ENCODE results near the gene C1QTNF8.

Gene C1QTNF8

DNA sequence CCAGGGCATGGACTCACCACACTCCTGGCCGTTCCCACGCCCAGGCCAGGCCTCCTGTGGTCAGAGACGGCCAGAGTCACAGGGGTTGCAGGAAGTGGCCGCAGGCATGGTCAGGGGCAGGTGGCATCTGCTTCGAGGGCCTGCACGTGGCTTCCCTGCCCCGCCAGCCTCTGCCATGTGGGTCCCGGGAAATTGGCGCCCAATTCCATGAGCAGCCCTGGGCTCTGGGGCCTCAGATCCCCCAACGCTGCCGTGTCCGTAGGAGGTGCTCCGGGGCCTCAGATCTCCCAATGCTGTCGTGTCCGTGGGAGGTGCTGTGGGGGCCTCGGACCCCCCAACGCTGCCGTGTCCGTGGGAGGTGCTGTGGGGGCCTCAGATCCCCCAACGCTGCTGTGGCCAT is 33.1 kb downstream of the C1QTNF8 start:
- Histone ChIP-seq H3K27ac (ENCODE audit: low read depth, low read length) (no peak overlapping the region), H3K9me3 (ENCODE audit: insufficient read depth, low read depth, low read length) (no peaks in the 10 kb centered on the region), H3K36me3 (ENCODE audit: insufficient read depth, low read length) (no peaks in the 10 kb centered on the region), H3K4me1 (ENCODE audit: insufficient read depth, low read length) (no peaks in the 10 kb centered on the region), H3K27me3 (ENCODE audit: insufficient read depth, low read length) (no peaks in the 10 kb centered on the region), H3K9ac (ENCODE audit: low read depth, low read length) (no peak overlapping the region), H3K4me3 (ENCODE audit: low read length) (no peak overlapping the region)
- 91% methylated on average over 20 of the region's 20 CpGs for WGBS

DNA sequence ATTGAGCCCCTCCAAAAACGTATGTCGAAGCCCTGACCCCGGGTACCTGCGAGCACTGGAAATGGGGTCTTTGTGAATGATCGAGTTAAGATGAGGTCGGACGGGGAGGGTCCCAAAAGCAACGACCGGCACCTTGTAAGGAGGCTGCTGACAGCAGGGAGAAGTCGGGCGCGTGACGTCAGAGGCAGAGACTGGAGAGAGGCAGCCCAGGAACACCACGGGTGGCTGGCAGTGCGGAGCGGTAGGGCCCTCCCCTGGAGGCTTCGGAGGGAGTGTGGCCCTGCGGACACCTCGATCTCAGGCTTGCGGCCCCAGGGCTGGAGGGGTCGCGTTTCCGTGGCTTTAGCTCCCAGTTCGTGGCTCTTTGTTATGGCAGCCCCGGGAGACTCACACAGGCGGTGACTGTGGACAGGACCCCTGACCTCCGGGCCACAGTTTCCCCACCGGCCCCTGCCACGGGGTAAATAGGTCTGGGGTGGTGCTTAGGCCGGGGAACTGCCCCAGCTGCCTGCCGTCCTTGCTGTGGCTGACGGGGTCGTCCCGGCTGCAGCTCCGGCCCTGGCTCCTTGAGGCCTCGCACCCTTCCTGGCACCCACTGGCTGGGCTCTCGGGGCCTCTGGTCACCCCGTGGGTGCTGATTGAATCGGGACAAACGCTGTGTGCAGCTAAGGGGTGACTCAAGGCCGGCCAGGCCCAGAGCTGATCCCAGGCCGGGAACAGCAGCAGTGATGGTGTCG is 34.1 kb downstream of the C1QTNF8 start:
- Histone ChIP-seq H3K36me3 (ENCODE audit: insufficient read depth, low read length) (no peaks in the 10 kb centered on the region), H3K4me3 (ENCODE audit: low read length) (no peak overlapping the region), H3K27me3 (ENCODE audit: insufficient read depth, low read length) (no peaks in the 10 kb centered on the region), H3K4me1 (ENCODE audit: insufficient read depth, low read length) (no peaks in the 10 kb centered on the region), H3K9ac (ENCODE audit: low read depth, low read length) (no peak overlapping the region), H3K9me3 (ENCODE audit: insufficient read depth, low read depth, low read length) (no peaks in the 10 kb centered on the region), H3K27ac (ENCODE audit: low read depth, low read length) (no peak overlapping the region)
- WGBS, result 94% methylated on average over 43 of the region's 43 CpGs

DNA sequence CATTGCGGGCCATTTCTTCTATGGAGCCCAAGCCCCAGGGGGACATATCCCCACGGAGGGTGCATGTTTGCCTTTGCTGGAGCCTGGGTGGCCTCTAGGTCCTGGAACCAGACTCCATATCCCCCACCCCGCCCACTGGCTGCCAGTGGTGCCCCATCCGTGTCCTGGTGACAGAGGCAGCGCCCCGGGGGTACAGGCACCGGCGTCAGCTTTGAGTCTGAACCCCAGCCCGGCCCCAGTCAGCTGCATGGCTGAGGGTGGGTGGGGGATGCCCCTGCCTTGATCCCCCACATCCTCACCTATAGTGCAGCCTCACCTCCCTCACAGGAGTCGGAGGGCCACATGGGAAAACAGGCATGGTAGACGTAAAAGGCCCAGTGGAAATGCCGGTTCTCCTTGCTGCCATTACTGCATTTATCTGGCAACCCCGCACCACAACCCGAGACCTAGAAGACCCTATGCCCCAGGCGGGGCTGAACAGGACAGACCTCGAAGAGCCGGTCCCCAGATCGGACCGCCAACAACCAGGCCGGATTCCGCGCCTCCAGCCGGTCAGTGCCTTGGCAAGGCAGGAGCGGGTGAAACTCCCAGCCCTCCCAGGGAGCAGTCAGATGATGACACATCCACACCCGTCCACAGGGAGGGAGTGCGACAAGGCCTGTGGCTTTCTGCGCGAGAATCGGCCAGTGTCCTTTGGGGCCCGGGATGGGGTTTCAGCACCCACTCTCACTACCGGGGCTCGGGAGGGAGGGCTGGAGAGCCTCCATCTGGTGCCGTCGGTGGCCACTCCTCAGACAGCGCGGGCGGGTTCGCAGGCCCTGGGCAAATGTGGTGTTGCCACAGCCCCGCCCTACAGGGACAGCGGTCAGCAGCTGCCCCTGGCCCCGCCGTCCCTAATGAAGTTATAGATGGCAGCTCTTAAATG is 35.4 kb downstream of the C1QTNF8 start:
- Histone ChIP-seq H3K27me3 (ENCODE audit: insufficient read depth, low read length) (no peaks in the 10 kb centered on the region), H3K4me1 (ENCODE audit: insufficient read depth, low read length) (no peaks in the 10 kb centered on the region), H3K9ac (ENCODE audit: low read depth, low read length) (no peak overlapping the region), H3K36me3 (ENCODE audit: insufficient read depth, low read length) (no peaks in the 10 kb centered on the region), H3K9me3 (ENCODE audit: insufficient read depth, low read depth, low read length) (no peaks in the 10 kb centered on the region), H3K4me3 (ENCODE audit: low read length) (no peak overlapping the region), H3K27ac (ENCODE audit: low read depth, low read length) (no peak overlapping the region)
- 92% methylated on average over 41 of the region's 42 CpGs for WGBS

DNA sequence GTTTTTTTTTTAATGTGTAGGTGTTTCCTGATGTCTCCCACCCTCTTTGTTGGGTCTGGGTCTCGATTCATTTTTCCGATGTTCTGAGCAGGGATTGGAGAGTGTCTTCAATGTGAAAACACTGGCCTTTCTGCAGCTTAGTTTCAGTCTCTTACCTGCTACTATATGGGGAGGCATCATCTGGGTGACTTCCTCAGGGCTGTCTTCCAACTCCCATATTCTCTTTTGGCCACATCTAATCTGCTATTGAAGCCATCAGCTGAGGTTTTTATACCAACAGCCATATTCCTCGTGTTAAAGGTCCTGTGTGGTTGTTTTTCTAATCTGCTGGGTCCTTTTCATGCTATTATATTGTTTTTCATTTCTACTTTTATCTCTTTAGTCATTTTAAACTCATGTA is 36.7 kb downstream of the C1QTNF8 start:
- Histone ChIP-seq H3K27ac (ENCODE audit: low read depth, low read length) (no peak overlapping the region), H3K27me3 (ENCODE audit: insufficient read depth, low read length) (no peaks in the 10 kb centered on the region), H3K36me3 (ENCODE audit: insufficient read depth, low read length) (no peaks in the 10 kb centered on the region), H3K9me3 (ENCODE audit: insufficient read depth, low read depth, low read length) (no peaks in the 10 kb centered on the region), H3K4me3 (ENCODE audit: low read length) (no peak overlapping the region), H3K9ac (ENCODE audit: low read depth, low read length) (no peak overlapping the region), H3K4me1 (ENCODE audit: insufficient read depth, low read length) (no peaks in the 10 kb centered on the region)
- 93% methylated on average over 2 of the region's 3 CpGs for WGBS

DNA sequence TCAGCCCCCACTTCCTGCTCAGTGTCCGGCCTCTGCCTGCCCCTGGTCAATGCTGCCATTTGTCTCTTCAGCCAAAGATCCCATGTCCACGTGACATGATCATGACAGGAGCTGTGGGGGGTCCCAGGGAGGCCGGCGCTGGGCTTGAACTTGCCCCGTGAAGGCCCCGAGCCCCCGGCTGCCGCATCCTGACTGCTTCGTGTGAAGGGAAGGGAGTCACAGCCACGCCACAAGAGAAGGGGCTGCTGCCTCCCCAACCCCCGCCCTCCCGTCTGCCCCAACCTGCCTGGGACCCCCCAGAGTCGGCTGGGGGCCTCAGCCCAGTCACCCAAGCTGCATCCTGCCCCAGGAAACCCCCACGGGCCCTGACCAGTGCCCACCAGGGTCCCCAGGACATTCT is 37.8 kb downstream of the C1QTNF8 start:
- WGBS, result 86% methylated on average over 14 of the region's 14 CpGs
- H3K36me3 ChIP-seq (ENCODE audit: insufficient read depth, low read length), result no peaks in the 10 kb centered on the region
- no peak overlapping the region for H3K9ac ChIP-seq (ENCODE audit: low read depth, low read length)
- H3K27me3 ChIP-seq (ENCODE audit: insufficient read depth, low read length), result no peaks in the 10 kb centered on the region
- H3K27ac ChIP-seq (ENCODE audit: low read depth, low read length), result no peak overlapping the region
- H3K9me3 ChIP-seq (ENCODE audit: insufficient read depth, low read depth, low read length), result no peaks in the 10 kb centered on the region
- H3K4me3 ChIP-seq (ENCODE audit: low read length), result no peak overlapping the region
- no peaks in the 10 kb centered on the region for H3K4me1 ChIP-seq (ENCODE audit: insufficient read depth, low read length)

DNA sequence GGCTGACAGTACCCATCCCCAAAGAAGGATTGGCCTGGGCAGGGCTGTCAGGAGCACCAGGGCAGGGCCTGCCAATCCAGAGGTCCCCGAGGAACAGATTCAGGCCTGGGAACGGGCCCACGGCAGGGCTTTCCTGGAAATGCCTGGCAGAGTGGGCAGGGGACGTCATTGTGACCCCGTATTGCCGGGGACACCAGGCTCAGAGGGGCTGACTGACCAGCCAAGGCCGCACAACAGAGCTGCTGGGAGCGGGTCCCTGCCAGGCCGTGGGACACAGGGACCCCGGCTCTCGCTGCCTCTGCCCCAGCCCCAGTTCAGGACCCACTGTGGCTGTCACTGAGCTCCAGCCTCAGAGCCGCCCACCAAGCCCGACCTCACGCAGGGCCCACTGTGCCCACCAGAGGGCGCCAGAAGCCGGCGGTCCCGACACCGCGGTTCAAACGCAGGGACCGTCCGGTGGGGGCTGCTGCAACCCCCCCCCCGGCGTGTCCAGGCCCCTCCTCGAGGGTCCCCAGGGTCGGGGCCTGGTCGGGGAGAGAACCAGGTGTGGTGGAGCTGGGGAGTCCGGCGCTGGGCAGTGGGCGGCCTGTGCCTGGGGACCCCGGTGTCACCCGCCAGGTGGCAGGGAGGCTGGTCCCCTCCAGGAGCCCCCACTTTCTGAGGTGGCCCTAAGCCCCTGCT is 38.7 kb downstream of the C1QTNF8 start:
- no peak overlapping the region for H3K9ac ChIP-seq (ENCODE audit: low read depth, low read length)
- no peak overlapping the region for H3K4me3 ChIP-seq (ENCODE audit: low read length)
- H3K36me3 ChIP-seq (ENCODE audit: insufficient read depth, low read length), result no peaks in the 10 kb centered on the region
- H3K4me1 ChIP-seq (ENCODE audit: insufficient read depth, low read length), result no peaks in the 10 kb centered on the region
- WGBS, result 32% methylated on average over 33 of the region's 33 CpGs
- H3K9me3 ChIP-seq (ENCODE audit: insufficient read depth, low read depth, low read length), result no peaks in the 10 kb centered on the region
- no peaks in the 10 kb centered on the region for H3K27me3 ChIP-seq (ENCODE audit: insufficient read depth, low read length)
- no peak overlapping the region for H3K27ac ChIP-seq (ENCODE audit: low read depth, low read length)

DNA sequence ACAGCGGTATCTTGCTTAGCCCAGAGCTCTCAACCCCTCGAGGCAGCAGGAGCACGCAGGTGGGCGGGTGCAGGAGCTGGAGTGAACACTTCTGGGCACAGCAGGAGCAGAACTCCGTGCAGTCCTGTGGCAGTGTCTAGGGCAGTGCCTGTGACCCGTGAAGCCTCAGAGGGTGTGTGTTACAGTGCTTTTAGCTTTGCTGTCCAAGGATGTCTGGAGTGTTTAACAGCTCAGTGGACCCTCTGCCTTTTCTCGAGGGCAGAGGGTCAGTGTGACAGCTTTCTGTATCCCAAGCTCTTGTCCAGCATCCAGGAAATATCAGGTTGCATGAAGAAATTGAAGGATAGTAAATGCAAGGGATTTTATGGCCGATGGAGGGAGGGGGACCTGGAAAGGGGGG is 39.8 kb downstream of the C1QTNF8 start:
- no peaks in the 10 kb centered on the region for H3K27me3 ChIP-seq (ENCODE audit: insufficient read depth, low read length)
- no peak overlapping the region for H3K4me3 ChIP-seq (ENCODE audit: low read length)
- H3K9ac ChIP-seq (ENCODE audit: low read depth, low read length), result no peak overlapping the region
- H3K9me3 ChIP-seq (ENCODE audit: insufficient read depth, low read depth, low read length), result no peaks in the 10 kb centered on the region
- H3K36me3 ChIP-seq (ENCODE audit: insufficient read depth, low read length), result no peaks in the 10 kb centered on the region
- H3K4me1 ChIP-seq (ENCODE audit: insufficient read depth, low read length), result no peaks in the 10 kb centered on the region
- no peak overlapping the region for H3K27ac ChIP-seq (ENCODE audit: low read depth, low read length)
- WGBS, result 83% methylated on average over 8 of the region's 8 CpGs

DNA sequence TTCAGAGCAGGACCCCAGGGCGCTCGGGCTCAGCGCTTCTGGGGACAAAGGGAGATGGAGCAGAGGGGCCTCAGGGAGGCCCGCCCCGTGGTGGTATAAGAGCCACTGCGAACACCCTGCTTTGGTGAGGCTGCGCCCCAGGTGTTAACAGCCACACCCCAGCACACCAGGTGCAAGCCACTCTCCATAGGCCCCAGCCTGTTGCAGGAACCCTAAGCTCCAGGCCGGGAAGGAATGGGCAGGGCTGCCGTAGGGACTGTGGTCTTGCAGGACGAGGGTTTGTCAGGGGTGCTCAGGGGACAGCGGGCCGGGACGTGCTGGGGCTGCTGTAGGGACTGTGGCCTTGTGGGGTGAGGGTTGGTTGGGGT is 40.5 kb downstream of the C1QTNF8 start:
- no peak overlapping the region for H3K27ac ChIP-seq (ENCODE audit: low read depth, low read length)
- no peak overlapping the region for H3K9ac ChIP-seq (ENCODE audit: low read depth, low read length)
- WGBS, result 89% methylated on average over 13 of the region's 13 CpGs
- no peaks in the 10 kb centered on the region for H3K9me3 ChIP-seq (ENCODE audit: insufficient read depth, low read depth, low read length)
- no peak overlapping the region for H3K4me3 ChIP-seq (ENCODE audit: low read length)
- no peaks in the 10 kb centered on the region for H3K36me3 ChIP-seq (ENCODE audit: insufficient read depth, low read length)
- H3K27me3 ChIP-seq (ENCODE audit: insufficient read depth, low read length), result no peaks in the 10 kb centered on the region
- no peaks in the 10 kb centered on the region for H3K4me1 ChIP-seq (ENCODE audit: insufficient read depth, low read length)

DNA sequence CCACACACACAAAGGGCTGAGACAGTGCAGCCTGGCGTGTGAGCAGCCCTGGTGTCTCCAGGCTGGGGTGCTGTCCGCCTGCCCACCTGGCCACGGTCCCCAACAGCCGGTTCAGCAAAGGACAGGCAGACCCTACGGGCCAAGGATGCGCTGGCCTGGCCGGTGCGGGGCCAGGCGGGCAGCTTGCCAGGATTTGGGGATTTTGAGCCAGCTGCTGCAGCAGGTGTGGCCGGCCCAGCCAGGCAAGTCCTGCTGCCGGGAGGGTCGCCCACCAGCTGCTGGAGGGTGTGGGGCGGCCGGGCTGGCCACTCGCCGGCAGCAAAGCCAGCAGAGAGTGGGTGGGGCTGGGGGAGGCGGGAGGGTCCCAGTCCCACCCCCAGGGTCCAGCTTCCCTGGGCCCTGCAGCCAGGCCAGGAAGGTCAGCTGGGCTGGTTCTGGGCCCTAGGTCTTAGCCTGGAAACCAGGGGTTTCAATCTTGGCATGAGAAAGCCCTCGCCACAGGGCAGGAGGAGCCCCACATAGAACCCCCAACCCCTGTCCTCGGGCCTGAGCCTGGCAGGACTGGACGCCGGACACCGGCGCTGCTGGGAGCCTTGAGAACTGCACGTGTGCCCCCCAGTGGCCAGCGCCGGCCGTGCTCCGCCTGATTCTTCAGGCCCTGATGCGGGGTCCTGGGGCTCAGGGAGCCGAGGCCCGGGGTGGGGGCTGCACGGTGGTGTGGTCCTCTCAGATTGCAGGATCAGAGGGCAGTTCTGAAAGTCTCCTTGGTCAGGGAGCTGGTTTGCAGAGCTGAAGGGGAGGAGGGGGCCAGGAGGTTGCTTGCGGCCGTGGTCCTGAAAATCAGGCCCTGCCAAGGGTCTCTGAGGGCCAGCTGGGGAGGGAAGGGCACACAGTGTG is 41.1 kb downstream of the C1QTNF8 start:
- H3K9ac ChIP-seq (ENCODE audit: low read depth, low read length), result no peak overlapping the region
- H3K27ac ChIP-seq (ENCODE audit: low read depth, low read length), result no peak overlapping the region
- H3K36me3 ChIP-seq (ENCODE audit: insufficient read depth, low read length), result no peaks in the 10 kb centered on the region
- H3K4me1 ChIP-seq (ENCODE audit: insufficient read depth, low read length), result no peaks in the 10 kb centered on the region
- no peaks in the 10 kb centered on the region for H3K9me3 ChIP-seq (ENCODE audit: insufficient read depth, low read depth, low read length)
- no peaks in the 10 kb centered on the region for H3K27me3 ChIP-seq (ENCODE audit: insufficient read depth, low read length)
- no peak overlapping the region for H3K4me3 ChIP-seq (ENCODE audit: low read length)
- WGBS, result 51% methylated on average over 34 of the region's 34 CpGs

DNA sequence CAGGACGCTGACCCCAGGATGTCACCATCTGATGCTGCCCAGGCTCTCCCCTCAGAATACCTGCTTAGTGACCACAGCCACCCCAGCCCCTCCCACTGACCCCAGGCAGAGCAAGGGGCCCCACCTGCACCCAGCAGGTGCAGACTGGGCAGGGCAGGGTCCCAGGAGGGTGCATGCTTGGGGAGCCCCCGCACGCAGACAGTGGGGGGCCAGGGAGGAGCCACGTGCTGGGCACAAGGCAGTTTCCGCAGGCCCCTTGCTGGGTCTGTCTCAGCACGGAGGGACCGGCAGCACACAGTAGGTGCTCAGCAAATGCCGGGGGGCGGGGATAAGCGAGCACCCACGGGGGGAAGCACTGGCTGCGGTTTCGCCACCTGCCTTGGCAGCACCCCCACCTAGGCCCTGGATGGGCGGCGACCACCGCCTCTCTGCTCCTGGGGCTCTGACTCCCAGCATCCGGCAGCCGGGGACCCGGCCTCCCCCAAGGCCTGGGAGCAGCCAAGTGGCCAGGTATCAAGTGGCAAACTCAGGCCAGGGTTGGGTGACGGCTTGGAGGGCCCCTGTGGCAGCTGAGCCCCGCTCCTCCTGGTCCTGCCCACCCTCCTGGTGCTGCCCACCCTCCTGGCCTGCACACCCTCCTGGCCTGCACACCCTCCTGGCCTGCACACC is 42.2 kb downstream of the C1QTNF8 start:
- Histone ChIP-seq H3K27me3 (ENCODE audit: insufficient read depth, low read length) (no peaks in the 10 kb centered on the region), H3K4me3 (ENCODE audit: low read length) (no peak overlapping the region), H3K9me3 (ENCODE audit: insufficient read depth, low read depth, low read length) (no peaks in the 10 kb centered on the region), H3K9ac (ENCODE audit: low read depth, low read length) (no peak overlapping the region), H3K27ac (ENCODE audit: low read depth, low read length) (no peak overlapping the region), H3K36me3 (ENCODE audit: insufficient read depth, low read length) (no peaks in the 10 kb centered on the region), H3K4me1 (ENCODE audit: insufficient read depth, low read length) (no peaks in the 10 kb centered on the region)
- 94% methylated on average over 21 of the region's 21 CpGs for WGBS
